Inferior parietal cortex (tissue), 1 donor: ENCODE data around the gene NAT14.
A peak's percentile ranks its signal among the peaks of the same experiment; 100 is the strongest.
"Not testable (repeated sequence)": the region's sequence is repeated elsewhere in the genome, so short reads cannot be mapped to it uniquely, and the experiment has no call there.

Experiments
- DNase-seq: peaks from one replicate; pipeline ENCODE4 v3.0.0-alpha.2; 2016; ENCODE audit errors: extremely low spot score

The NAT14 gene, protein sequence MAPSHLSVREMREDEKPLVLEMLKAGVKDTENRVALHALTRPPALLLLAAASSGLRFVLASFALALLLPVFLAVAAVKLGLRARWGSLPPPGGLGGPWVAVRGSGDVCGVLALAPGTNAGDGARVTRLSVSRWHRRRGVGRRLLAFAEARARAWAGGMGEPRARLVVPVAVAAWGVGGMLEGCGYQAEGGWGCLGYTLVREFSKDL

DNA sequence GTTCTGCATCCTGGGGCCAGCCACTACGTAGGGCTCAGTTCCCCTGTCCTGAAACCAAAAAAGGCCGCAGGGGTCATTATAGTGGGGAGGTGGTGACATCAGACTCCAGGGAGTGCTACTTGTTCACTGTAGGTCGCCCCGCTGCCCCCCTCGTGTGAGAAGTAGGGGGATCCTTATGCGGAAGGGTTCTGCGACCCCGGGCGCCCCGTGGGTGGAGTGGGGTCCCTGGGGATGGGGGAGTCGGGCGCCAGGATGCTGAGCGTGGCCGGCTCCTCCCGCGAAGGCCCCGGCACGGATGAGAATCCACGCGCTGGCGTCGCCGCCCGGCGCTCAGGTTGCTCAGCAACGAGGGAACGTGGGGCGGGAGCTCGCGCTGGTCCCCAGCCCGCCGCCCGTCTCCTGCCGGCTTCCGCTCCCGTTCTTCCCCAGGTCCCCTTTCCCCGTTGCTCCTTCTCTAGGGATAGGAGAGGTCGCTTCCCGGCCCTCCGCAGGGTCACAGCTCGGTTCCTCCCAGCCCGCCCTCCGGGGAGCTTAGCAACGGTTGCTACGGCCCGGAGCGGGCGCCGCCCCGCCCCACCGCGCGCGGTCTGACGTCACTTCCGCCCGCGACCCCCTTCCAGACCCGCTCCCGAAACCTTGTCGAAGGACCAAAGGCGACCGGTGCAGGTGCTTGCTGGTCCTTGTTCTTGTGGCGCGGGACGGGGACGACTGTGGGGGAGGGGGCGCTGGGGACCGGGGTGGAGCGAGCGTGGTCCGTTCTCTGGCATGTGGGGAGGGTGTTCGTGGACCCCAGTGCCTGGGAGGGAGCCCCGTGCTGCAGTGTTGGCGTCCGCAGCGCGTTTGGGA is at the start of gene NAT14:
TSS of gene NAT14 (plus strand) at position 596 of the 846 bp plus-strand sequence. CDS start 521 bp downstream, outside the sequence.
- DNase-seq, result peak; percentile 42

DNA sequence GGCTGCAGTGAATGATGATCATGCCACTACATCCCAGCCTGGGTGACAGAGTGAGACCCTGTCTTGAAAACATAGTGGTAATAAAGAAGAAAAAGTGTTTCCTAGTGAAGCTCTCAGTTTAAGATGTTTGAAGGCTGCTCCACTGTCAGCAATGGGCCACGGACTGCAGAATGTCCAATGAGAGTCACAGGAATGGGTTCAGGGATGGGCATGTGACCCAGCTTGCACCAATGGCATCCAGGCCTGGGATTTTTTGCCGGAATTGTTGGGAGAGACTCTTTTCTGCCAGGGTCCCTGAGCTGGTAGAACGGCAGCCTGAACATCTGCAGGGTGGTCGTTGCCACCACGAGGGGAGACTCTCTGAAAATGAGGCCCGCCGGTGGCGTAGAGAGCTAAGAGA is 48.1 kb upstream of the NAT14 start:
- no peak for DNase-seq

DNA sequence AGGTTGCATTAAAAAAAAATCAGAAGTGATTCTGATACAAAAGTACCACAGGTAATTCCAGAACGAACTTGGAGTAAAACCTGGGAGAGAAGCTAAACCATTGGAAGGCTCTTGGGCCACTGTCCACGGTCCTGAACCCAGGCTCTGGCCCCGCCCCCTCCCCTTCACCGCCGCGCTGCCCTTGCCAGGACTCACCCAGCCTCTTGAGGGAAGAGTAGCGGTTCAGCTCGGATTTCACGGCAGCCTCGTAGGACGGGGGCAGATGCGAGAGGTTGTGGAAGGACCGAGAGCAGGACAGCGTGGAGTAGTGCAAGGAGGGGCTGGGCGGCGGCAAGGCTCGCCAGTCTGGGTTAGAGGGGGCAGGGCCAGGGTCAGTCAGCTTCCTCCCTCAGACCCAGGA is 47.6 kb upstream of the NAT14 start:
- no peak for DNase-seq

DNA sequence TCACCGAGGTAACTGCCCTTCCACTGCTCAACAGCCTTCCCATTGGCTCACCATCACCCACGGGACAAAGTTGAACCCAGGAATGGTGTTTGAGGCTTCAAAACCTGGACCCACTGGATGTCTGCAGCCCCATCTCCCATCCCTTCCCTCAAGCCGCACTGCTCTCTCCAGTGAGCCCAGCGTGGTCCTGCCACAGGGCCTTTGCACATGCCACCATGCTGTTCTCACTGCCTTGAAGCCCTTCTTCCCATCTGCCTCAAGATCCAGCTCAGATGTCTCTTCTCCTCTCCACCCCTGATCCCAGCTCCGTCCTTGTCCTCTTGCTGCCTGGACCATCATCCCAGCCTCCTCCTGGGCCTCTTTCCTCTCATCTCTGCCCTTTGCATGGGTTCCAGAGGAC is 45.9 kb upstream of the NAT14 start:
- no peak for DNase-seq

DNA sequence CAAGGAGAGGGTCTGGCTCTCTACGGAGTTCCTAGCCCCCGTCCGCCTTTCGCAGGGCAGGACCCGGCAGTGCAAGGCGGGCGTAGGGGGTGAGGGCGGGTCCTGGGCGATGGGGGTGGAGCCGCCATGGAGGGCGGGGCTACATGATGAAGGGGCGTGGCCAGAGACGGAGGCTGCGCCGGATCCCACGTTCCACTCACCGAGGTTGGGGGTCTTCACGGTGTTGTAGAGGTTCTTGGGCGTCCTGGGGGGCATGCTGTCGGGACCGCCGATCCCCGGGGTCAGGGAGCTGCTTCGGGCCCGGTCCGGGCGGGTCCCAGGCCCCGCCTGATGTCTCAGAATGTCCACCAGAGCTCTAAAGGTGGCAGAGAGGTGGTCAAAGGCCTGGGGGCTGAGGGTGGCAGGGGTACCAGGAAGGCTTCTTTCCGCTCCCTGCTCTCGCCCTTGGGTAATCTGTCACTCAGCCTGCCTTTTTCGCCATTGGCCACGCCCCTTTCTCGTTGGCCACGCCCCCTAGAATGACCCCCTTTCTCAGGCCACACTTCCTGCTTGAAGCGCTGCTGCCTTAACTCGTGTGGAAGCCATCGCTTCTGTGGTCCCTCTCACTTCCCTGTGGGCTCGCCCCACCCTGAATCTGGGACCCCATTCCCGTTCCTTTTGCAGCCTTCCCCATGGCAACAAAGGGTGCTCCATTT is 44.4 kb upstream of the NAT14 start:
- DNase-seq, result no peak

DNA sequence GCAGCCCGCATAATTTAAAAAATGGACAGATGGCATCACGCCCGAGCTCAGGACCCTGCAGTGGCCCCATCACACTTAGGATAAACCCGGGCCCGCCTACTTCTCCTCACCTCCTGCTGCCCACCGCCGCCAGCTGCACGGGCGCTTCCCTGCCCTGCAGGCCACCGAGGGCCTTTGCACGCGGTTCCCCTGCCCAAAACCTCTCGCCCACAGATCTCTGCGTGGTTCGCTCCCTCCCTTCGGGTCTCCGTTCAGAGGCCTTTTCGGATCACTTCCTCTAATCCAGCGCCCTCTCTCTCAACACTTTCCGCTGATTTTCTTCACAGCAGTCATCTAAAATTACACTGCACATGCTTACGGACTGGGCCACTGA is 43.7 kb upstream of the NAT14 start:
- DNase-seq, result no peak

DNA sequence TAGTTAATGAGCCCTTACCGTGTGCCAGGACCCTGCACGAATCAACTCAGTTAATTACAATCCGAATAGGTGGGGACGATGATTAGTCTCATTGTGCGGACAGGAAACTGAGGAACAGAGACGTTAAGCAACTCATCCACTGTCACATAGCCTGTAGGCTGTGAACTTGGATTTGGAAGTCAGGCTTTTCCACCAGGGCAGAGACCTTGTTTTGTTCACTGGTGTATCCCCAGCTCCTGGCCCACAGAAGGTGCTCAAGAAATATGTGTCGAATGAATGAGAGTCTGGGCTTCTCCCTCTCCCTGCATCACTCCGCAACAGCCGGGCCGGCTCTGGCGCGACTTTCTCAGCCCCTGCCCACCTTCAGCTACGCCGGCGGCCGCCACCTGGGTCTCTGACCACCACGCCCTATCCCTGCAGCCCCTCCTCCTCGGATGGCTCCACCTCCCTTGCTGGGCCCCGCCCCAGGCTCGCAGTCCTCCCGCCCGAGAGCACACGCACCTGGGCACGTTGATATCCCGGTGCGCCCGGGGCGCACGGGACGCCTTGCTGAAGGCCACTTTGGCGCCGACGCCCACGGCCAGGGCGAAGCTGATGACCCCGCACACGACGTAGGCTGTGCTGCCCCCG is 43.2 kb upstream of the NAT14 start:
- DNase-seq, result no peak

DNA sequence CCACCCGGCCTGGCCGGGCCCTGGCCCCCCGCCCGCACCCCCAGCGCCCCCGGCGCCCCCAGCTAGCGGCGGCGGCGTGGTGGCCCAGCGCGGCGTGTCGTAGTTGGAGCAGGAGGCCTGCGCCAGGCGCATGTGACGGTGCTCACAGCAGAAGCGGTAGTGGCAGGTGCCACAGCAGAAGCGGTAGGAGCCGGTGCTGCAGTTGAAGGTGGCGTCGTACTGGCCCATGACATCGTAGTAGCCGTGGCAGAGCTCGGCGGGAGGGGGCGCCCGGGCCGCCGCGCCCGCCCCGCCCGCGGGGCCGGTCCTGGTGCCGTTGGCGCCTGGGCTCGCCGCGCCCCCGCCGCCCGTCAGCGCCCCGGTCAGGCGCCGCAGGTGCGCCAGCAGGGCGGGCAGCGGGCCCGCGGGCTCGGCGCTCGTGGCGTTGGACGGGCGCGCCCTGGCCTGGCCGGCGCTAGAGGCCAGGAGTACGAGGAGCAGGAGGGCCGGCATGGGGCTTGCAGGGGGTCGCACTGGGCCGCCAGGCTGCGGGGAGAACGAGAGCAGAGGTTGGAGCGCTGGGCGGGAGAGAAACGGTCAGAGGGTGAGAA is 42.5 kb upstream of the NAT14 start:
- no peak for DNase-seq

DNA sequence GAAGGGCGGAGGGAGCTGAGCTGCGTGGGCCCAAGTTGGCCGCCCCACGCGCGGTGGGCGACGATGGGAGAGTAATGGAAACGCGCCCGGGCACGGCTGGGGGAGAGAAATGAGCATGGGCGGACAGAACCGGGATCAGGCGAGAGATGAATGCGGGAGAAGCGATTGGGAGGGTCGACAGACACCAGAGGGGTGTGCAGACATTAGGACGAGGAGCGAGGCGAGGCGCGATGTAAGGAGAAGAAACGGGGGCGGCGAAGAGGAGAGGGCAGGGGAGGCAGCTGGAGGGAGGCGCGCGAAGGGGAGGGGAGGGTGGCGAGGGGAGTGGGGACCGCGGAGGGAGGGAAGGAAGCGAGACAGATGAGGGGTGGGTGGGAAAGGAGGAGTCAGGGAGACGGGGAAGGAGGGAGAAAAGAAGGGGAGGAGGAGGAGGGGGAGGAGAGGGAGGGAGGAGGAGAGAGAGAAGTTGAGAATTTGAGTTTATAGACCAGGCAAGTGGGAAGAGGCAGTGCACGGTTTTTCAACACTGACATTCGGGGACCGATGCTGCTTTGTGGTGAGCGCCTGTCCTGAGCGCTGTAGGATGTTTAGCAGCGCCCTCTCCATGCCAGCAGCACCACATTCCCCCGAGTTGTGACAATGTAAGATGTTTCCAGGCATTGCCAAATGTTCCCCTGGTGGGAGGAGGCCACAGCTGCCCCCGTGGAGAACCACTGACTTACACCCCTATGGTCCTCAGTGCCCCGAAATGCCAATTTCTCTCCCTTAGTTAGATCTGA is 41.8 kb upstream of the NAT14 start, which contains the start of gene SHISA7:
TSS of gene SHISA7 (minus strand) at position 256 of the 779 bp plus-strand sequence. CDS start 437 bp downstream, outside the sequence.
- DNase-seq, result peak; percentile 56

DNA sequence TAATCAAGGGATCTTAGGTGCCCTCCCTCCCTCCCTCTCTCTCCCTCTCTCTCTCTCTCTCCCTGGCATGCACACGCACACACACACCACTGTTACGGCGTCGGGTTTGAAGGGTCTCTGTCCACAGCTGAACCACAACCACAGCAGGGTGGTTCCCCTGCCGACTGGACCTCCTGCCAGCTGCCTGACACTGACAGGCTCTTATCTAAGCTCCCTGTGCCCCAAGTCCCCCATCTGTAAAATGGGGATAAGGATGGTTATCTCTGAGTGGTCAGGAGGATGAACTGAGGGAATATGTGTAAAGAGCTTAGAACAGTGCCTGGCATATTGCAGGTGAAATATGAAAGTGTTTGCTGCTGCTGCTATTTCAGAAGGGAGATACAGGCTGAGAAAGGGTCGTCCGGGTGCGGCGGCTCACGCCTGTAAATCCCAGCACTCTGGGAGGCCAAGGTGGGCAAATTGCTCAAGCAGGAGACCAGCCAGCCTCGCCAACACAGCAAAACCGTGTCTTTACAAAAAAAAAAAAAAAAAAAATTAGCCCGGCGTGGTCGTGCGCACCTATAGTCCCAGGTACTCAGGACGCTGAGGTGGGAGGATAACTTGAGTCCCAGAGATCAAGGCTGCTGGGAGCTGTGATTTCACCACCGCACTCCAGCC is 41.0 kb upstream of the NAT14 start:
- DNase-seq, result no peak

DNA sequence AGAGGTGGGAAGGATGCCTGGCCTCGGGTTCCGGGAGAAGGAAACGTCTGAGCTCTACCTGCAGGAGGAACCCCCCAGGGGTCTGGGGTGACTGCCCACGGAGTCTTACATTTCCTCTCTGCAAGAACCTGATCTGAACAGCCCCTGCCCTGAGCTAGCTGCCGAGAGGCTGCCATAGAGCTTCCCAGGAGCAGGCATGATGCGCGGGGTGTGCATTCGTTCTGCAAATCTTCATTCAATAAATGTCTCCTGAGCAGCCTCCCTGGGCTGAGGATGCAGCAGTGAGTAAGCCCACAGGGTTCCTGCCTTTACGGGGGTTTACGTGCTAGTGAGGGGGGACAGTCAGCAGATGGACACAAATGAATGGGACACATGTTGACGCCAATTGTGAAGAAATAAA is 40.3 kb upstream of the NAT14 start:
- no peak for DNase-seq

DNA sequence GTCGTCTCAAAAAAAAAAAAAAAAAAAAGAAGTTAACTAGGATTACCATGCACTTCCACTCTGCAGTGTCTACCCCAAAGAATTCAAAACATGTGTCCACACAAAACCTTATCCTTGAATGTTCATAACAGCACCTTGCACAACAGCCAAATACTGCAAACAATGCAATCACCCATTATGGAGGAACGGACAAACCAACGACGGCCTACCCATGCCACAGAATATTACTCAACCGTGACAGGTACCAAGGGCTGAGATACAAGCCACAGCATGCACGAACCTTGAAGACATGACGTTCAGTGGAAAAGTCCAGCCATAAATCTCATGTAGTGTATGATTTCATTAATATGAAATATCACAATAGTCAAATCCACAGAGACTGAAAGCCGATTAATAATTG is 38.9 kb upstream of the NAT14 start:
- no peak for DNase-seq

DNA sequence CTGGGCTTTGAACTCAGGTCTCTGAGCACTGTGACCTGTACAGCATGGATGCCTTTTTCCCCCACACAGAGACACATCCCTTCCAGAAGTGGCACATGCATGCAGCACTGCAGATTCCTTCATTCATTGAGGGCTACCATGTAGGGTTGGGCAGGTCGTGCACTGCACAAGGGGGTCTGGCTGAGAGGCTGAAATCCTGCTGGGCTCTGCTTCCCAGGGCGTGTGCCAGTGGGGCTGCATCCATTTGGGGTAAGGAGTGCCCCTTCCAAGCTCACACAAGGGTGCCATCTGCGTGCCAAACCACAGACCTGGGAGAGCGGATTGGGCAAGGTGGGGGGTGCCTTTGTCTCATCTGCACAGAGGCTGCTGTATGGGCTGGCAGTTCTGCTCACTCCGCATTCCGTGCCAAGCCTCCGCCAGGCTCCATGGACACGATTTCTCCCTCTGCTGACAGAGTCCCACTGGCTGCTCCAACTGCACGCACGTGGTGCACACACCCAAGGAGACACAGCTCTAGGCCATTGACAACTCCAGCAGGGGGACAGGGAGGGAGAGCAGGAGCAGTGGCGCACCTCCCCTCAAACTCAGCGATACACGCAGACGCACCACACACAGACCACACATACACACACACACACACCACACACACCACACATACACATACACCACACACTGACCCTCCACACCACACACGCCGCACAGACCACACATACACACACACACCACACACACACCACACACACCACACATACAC is 37.4 kb upstream of the NAT14 start:
- DNase-seq, result peak; percentile 74

DNA sequence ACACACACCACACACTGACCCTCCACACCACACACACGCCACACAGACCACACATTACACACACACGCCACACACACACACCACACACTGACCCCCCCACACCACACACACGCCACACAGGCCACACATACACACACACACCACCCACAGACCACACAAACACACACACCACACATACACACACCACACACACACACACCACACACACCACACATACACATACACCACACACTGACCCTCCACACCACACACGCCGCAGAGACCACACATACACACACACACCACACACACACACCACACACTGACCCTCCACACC is 36.9 kb upstream of the NAT14 start:
- not testable (repeated sequence) for DNase-seq

DNA sequence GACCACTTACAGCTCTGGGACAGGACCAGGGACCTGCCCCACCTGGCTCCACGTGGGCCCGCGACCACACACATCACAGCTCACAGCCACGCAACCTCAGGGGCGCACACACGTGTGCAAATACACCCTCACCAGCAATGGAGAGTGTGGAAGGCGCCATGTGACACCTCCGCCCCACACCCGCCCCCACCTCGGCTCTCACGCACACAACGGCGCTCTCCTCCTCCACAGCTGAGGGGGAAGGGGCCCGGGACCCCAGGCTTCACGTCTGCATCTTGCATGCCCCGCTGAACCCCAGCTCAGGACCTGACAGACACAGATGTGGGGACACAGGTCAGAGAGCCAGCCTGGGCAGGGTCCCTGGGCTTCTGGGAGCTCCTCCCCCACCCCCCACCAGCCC is 35.5 kb upstream of the NAT14 start:
- no peak for DNase-seq

DNA sequence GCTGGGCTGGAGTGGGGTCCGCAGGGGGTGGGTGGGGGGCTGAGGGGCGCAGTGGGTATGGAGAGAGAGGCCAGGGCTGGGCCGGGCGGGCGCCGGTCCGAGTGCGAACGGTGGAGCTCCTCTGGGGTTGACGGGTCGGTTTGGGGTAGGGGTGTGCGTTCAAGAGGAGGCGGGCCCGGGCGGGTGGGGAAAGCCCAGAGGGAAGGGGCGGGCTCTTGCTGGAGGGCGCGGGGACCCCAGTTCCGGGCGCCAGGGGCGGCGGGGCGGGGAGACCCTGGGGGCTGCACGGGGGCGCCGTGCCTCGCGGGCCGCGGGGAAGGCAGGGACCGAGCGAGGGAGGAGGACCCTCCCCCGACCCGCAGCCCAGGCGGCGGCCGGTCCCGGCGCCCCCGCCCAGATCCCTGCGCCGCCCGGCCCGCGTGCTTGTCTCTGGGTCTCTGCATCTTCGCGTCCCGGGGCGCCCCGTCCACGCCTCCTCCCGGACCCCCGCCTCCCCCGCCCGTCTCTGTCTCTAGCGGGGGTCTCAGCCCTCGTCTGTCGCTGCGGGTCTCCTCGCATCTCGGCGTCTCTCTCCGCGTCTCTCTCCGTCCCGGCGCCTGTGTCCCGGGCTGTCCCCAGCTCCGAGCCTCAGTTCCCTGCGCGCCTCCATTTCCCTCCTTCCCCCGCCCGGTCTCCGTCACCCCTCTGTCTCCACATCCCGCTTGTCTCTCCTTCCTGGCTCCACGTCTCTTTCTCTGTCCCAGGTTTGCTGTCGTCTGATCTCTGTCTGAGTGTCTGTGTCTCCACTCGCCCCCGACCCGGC is 33.6 kb upstream of the NAT14 start:
- DNase-seq, result no peak

DNA sequence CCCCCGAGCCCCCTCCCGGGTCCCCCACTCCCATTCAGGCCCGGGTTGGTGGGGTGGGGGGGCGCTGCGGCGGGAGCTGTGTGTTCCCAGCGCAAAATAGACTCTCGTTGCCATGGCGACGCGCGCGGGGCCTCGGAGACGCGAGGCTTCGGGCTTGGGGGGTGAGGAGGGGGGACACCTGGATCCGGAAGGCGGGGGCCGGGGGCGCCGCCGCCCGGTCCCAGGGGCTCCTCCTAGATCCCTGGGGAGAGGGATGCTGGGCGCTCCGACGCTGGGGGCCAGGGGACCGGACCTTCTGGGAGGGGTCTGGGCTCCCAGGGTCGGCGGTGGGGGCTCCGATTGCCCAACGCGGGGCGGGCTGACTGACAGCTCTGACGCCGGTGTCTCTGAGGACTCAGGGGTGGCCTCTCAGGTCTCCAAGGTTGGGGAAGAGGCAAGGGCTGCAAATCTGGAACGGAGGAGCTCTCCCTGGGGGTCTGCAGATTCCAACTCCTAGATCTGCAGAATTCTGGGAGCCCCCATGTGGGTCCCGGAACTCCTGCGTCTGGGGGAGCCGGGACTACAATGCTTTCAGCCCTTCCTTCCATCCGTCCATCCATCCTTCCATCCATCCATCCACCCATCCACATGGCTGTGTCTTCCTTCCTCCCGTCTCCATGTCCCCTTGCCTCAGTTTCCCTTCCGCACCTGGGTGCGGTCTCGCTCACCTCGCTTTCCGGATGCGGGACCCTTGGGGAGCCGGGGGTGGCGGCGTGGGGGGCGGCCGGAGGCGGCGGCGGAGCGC is 32.8 kb upstream of the NAT14 start:
- DNase-seq, result peak; percentile 57

DNA sequence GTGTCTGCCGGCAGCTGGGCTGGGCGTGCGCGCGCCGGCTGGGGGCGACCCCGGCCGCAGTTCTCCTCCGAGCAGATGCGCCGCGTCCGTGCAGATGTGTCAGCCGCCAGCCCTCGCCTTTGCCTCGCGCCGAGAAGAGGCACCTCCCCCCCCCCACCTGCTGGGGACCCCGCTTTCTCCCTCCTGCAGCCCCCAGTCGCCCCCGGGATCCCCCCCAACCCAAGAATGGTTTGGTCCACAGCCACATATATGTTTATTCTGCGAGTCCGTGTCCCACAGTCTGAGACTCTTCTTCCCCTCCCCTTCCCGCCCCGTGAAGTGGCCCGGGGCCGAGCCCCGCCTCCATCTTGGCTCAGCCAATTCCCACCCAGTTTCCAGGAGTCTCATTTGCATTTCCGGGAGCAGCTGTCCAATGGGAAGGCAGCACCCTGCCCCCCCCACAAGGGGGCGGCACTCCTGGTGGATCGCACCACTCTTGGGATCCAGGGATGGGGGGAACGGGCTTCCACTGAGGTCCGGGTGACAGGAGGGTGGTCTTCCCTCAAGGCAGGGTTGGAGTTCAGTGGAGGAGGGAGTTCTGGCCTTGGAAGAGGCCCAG is 32.1 kb upstream of the NAT14 start:
- peak; percentile 93 for DNase-seq
